Ovary (tissue), 9 donors: ENCODE measurements around the gene ITIH1. TPM values are rescaled to one million over a fixed set of nuclear protein-coding genes. Genes with fewer than 3 reads are reported as not detected.
A peak's percentile ranks its signal among the peaks of the same experiment; 100 is the strongest.

Experiments used
- DNase-seq, 5 donors: peaks; one replicate each; pipeline ENCODE4 v3.0.0-alpha.2; 2019 to 2020
- H3K27ac ChIP-seq, 2 donors: fragments of 200-600 bp; one replicate each; pipeline versions ENCODE4 v1.5.1 to v1.8.0; 2019 to 2022
- H3K27me3 ChIP-seq: fragments of 200-600 bp; one replicate; pipeline ENCODE4 v1.8.0; 2022
- H3K36me3 ChIP-seq: fragments of 200-600 bp; sonication (generic); one replicate; pipeline ENCODE4 v1.5.1; 2019
- H3K4me1 ChIP-seq: one replicate; pipeline ENCODE4 v1.8.1; 2013; ENCODE audit warnings: mild to moderate bottlenecking, moderate library complexity; ENCODE audit not compliant: insufficient read depth
- H3K4me3 ChIP-seq: fragments of 200-600 bp; sonication (generic); one replicate; pipeline ENCODE4 v1.5.1; 2017
- H3K9me3 ChIP-seq, 2 donors: fragments of 200-600 bp in 1 of 2; sonication (generic) in 1 of 2; one replicate each; pipeline versions ENCODE4 v1.5.1 to v1.8.1; 2013 to 2019; ENCODE audit warnings: mild to moderate bottlenecking in 1 of 2, moderate library complexity in 1 of 2
- EP300 ChIP-seq: sonication (generic); formaldehyde crosslinking; IDR thresholded peaks from one replicate; pipeline ENCODE4 v1.6.1; 2017; ENCODE audit warnings: antibody characterized with exemption
- POLR2A ChIP-seq: fragments of 450-650 bp; IDR thresholded peaks from one replicate; pipeline ENCODE4 v1.6.1; 2017; ENCODE audit warnings: antibody characterized with exemption, mild to moderate bottlenecking, moderate library complexity
- WGBS, 3 donors: extraction: QIAGEN DNeasy Blood & Tissue Kit in 1 of 3; methylation state at CpG; one replicate each; pipeline versions ENCODE4 v1.1.5 to v1.1.7; 2013 to 2017; 5-methylcytosine and 5-hydroxymethylcytosine counted together
- intact Hi-C, 4 donors: fragments of 100-400 bp; cut with DNase I; formaldehyde crosslinking; loops; one replicate each; pipeline versions ENCODE4 v1.11.0 to v1.15.1; 2022 to 2023
- polyA plus RNA-seq, 2 donors: library from polyadenylated mRNA; stranded (reverse); fragments of 200-250 nt in 1 of 2; fragments of 350-450 nt in 1 of 2; fragmentation: Illumina TruSeq in 1 of 2; extraction: RNeasy Lipid Tissue Mini Kit (QIAGEN cat#74804) in 1 of 2; gene quantifications; one replicate each; pipeline ENCODE4 v1.2.3, GENCODE V29; 2013 to 2014
- total RNA-seq, 7 donors: library from RNA; depleted of rRNA in 2 of 7; stranded (reverse); fragments of >200 nt in 2 of 7; fragmentation: NEBNext Ultra II Directional in 3 of 7; extraction: Animal tissue kit (Norgen Biotek cat#: 25700) in 3 of 7; gene quantifications; one replicate each; pipeline versions ENCODE4 v1.1.0 to v1.2.4, GENCODE V29; 2016 to 2023
- TF ChIP-seq, protein P1 (sequence below), 3 donors: fragments of 450-650 bp in 2 of 3; fragments of 200-600 bp in 1 of 3; IDR thresholded peaks; one replicate each; pipeline versions ENCODE4 v1.5.1 to v1.8.0; 2016 to 2022; ENCODE audit warnings: antibody characterized with exemption in 3 of 3, mild to moderate bottlenecking in 1 of 3
- donor health status: DM: no; HTN: no; CAD: no; lungs with moderate emphysema.
- donor health status: DM: no; HTN: no; CAD: no.
- donor health status: Bipolar disorder and iron deficiency.
- donor health status: DM: yes; HTN: yes; CAD: no.
- donor health status: DM: no; HTN: no; CAD: no.
- donor health status: DM: yes; HTN: yes; CAD: no.

ITIH1 gene
- total and polyA plus RNA-seq, 9 donors, result 0.42 to 0.79 (median 0.49) TPM; not detected in 5

DNA sequence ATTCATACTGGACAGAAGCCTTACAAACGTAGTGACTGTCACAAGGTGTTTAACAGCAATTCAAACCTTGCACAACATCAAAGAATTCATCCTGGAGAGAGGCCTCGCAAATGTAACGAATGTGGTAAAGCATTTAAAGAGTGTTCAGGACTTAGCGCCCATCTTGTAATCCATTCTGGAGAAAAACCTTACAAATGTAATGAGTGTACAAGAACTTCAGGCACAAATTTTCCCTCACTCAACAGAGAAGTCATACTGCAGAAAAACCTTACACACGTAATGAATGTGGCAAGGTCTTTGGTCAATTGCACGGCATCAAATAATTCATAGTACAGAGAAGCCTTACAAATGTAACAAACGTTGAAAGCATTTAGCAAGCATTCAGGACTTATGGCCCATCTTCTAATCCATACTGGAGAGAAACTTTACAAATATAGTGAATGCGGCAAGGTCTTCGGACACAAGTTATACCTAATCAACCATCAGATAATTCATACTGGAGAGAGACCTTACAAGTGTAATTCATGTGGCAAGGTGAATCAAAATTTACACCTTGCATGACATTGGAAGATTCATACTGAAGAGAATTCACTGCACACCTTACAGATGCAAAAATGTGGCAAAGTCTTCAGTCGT, 44.0 kb upstream of the ITIH1 start:
- Histone ChIP-seq H3K27ac (no peak overlapping the region), H3K4me3 (no peak overlapping the region), H3K27me3 (no peaks in the 10 kb centered on the region), H3K36me3 (no peaks in the 10 kb centered on the region), H3K4me1 (no peaks in the 10 kb centered on the region), H3K9me3 (no peaks in the 10 kb centered on the region)
- intact Hi-C loops, result no loop called here
- WGBS, 3 donors, result 85 to 96% (median 85%) methylated on average over 10 of the region's 10 CpGs
- TF ChIP-seq, protein P1, sequence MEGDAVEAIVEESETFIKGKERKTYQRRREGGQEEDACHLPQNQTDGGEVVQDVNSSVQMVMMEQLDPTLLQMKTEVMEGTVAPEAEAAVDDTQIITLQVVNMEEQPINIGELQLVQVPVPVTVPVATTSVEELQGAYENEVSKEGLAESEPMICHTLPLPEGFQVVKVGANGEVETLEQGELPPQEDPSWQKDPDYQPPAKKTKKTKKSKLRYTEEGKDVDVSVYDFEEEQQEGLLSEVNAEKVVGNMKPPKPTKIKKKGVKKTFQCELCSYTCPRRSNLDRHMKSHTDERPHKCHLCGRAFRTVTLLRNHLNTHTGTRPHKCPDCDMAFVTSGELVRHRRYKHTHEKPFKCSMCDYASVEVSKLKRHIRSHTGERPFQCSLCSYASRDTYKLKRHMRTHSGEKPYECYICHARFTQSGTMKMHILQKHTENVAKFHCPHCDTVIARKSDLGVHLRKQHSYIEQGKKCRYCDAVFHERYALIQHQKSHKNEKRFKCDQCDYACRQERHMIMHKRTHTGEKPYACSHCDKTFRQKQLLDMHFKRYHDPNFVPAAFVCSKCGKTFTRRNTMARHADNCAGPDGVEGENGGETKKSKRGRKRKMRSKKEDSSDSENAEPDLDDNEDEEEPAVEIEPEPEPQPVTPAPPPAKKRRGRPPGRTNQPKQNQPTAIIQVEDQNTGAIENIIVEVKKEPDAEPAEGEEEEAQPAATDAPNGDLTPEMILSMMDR (IDR thresholded peaks at IDR 0.05), result no peak
- no peak for TF ChIP-seq POLR2A
- no peak for DNase-seq

GRCh38 chr3:52739730-52740129, 37.7 kb upstream of the ITIH1 start:
- no peaks in the 10 kb centered on the region for H3K27me3 ChIP-seq
- H3K4me3 ChIP-seq, result no peak overlapping the region
- no peak for TF ChIP-seq EP300
- no peak for TF ChIP-seq POLR2A
- TF ChIP-seq, protein P1 (IDR thresholded peaks at IDR 0.05), result no peak
- no peaks in the 10 kb centered on the region for H3K4me1 ChIP-seq
- no peak overlapping the region for H3K27ac ChIP-seq
- 60 to 65% (median 65%) methylated on average over 1 of the region's 1 CpG for WGBS, 3 donors
- no peaks in the 10 kb centered on the region for H3K36me3 ChIP-seq
- no peaks in the 10 kb centered on the region for H3K9me3 ChIP-seq
- DNase-seq, result no peak
- intact Hi-C loops, result loop anchor here in 1 of 4 donors (5.0 kb wide), 1 partner anchor 333 kb away; no protein-coding TSS in a partner anchor

GRCh38 chr3:52742418-52743041, 34.9 kb upstream of the ITIH1 start:
- no peak for DNase-seq
- Histone ChIP-seq H3K4me1 (no peaks in the 10 kb centered on the region), H3K27me3 (no peaks in the 10 kb centered on the region), H3K36me3 (no peaks in the 10 kb centered on the region), H3K4me3 (no peak overlapping the region), H3K27ac (no peak overlapping the region), H3K9me3 (no peaks in the 10 kb centered on the region)
- intact Hi-C loops, result loop anchor here in 1 of 4 donors (5.0 kb wide), 1 partner anchor 330 kb away; no protein-coding TSS in a partner anchor
- no peak for TF ChIP-seq EP300
- TF ChIP-seq, protein P1 (IDR thresholded peaks at IDR 0.05), result peak in 1 of 3 donors; percentile 39
- 76 to 85% (median 84%) methylated on average over 3 of the region's 3 CpGs for WGBS, 3 donors

GRCh38 chr3:52743152-52743551, 34.2 kb upstream of the ITIH1 start:
- no peak for DNase-seq
- 82 to 86% (median 82%) methylated on average over 5 of the region's 5 CpGs for WGBS, 3 donors

More at GRCh38 chr3:52743152-52743551, 34.2 kb upstream of the ITIH1 start:
- H3K9me3 ChIP-seq, result no peaks in the 10 kb centered on the region
- H3K27ac ChIP-seq, result no peak overlapping the region
- H3K36me3 ChIP-seq, result no peaks in the 10 kb centered on the region
- intact Hi-C loops, result loop anchor here in 1 of 4 donors (5.0 kb wide), 1 partner anchor 329 kb away; no protein-coding TSS in a partner anchor
- no peaks in the 10 kb centered on the region for H3K27me3 ChIP-seq
- TF ChIP-seq, protein P1 (IDR thresholded peaks at IDR 0.05), result no peak
- TF ChIP-seq EP300, result no peak
- no peak for TF ChIP-seq POLR2A
- no peak overlapping the region for H3K4me3 ChIP-seq
- H3K4me1 ChIP-seq, result no peaks in the 10 kb centered on the region
